GM18498 (cell line): ENCODE data around the gene GFM1.
A peak's percentile ranks its signal among the peaks of the same experiment; 100 is the strongest.

Source experiments
- ATAC-seq: cut with Tn5 transposase; IDR thresholded peaks from one replicate; pipeline ENCODE4 v1.9.1; 2021; ENCODE audit warnings: mild to moderate bottlenecking, moderate library complexity; ENCODE audit not compliant: unreplicated experiment

Gene GFM1

DNA sequence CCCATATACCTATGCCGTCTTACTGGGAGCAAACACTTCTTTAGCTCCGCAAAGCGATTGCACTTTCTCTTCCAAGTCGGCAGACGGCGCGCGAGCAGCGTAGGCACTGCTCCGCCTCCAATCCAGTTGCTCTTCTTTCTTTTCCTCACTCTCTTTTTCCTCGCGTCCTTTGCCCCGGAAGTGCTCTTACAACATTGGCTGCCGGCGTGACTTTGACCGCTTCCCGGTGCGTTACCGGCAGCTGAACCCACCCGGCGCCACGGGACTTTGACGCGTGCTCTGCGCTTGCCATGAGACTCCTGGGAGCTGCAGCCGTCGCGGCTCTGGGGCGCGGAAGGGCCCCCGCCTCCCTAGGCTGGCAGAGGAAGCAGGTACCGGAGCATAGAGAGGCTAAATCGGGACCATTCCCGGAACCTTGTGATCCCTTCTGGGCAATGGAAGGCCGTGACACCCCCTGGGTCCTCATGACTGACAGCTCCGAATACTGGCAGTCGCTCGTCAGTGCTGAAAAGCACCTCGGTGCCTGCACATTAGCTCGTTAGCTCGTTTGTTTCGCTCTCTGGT is at the start of gene GFM1:
TSS of gene GFM1 (plus strand) at position 183 of the 564 bp plus-strand sequence. CDS start at position 291, 108 bp downstream.
- ATAC-seq = peak; percentile 98

DNA sequence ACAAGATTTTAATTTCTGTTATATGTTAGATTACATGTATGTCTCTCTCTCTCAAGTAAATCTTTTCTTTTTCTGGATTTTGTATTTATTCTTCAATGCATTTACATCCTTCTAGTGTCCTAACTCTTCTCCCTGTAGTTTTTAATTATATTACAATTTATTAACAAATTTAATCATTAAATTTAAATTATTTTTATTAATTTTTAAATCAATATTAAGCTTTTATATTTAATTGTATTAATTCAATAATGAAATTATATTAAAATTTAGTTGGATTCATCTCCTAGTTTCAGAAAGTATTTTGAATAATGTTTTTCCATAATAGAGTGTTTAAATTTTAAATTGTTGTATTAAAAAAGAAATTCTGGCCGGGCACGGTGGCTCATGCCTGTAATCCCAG is 43.5 kb upstream of the GFM1 start:
- no peak for ATAC-seq

DNA sequence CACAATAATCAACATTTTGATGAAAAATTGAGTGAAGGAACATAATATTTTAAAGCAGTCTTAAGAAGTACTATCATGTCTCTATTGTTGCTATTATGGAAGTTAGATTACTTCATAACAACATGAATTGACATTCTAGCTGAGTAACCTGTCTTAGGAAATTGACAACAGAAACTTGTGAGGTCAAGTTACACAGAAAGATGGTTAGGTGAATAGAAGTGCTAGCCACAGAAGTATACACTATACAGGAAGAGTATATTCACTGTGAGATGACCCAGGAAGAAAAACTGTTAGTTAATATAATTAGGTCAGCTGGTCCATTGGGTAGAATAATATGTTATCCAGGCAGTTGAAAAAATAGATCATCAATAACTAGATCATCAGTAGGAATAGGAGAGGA is 42.1 kb upstream of the GFM1 start:
- ATAC-seq = no peak

DNA sequence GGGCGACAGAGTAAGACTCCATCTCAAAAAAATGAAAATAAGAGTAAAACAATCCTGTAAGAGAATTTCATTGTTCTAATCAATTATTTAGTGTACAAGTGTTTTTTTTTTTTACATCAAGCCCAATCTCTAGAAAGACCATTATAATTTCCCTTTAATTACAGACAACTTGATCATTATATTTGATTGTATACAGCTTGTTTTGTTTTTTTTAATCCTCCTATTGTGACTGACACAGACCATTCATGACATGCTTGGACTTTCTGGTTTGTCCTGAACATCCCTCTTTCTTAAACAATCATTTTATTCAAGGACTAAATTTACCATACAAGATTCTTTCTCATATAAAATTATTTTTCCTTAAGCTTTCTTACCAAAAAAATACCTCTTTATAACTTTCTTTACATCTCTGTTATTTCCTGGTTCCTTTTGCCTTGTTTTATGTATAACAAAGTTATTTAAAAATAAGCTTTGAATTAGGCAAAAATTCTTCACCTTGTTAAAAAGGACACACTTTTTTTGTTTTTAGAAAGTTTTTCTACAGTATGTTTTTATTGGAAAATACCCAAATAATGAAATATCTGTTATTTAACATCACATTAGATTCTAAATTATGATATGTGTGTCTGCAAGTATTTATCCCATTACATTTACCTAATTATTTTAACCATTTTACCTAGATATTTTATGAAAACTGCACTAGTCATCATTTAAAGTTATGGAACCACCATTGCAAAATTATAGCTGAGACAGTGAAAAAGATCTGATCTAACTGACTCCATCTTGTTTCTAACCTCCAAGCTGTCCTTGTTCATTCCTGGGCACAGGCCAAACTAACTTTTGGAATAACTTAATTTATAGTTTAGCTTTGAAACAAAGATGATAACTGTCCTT is 26.1 kb upstream of the GFM1 start:
- ATAC-seq = no peak

DNA sequence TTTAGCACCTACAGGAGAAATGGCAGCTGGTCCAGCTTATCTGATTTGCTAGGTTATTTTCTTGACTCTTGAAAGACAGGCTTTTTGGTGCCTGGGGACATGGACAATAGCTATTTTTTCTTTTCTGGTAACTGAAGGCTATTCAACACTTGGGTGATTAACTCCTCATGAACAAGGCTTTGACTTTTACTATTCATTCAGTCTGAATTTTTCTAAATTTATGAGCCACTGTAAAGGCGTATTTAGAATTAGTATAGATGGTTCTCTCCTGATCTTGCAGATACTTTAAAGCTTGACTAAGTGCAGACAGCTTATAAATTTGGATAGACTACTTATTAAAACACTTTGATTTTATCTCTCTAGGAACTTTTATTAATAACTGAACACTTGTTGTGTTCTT is 18.4 kb upstream of the GFM1 start:
- no peak for ATAC-seq

DNA sequence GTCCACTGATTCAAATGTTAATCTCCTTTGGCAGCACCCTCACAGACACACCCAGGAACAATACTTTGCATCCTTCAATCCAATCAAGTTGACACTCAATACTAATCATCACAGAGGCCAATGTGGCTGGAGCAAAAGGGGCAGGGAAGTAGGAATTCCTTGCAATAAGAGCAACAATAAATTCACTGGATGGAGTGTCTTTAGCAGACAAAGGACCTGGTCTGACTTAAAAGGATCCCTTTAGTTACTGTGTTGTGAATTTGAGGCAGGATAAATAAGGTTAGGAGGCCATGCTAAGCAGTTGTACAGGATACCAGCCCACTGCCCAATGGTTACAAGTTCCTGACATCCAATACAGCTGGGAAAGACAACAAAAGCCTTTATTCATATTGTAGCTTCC is 12.3 kb upstream of the GFM1 start:
- no peak for ATAC-seq

DNA sequence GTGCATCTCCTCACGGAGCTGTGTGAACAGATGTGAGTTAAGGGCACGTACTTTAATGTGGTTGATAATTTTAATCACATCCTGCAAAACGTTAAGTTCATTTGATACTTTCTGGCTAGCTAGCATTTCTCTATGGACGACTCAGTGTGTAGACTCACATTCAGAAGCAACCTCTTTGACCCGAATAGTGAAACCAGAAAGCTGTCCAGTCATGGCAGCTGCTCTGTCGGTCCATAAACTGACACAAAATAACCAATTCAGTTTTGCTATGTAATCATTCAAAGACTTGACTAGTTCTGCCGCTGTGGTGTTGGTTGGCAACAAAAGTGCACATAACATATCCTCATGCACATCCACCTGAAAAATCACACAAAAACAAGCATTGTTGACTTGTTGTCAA is 3.7 kb upstream of the GFM1 start:
- no peak for ATAC-seq

DNA sequence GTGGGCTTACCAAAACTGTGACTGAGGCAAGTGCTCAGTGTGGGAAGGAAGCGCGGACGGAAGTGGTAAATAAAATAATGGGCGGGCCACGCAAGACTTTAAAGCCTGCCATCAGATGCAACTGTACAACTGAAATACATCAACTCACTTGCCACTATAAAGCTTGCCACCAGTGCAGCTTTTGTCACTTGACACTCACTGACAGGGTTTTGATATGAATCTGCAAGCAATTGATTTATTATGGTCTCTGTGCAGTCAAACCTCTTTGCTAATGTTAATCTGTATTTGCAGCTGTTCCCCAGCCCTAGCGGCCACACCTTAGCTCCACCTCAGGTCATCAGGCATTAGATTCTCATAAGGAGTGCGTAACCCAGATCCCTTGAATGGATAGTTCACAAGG is 2.3 kb upstream of the GFM1 start:
- no peak for ATAC-seq

DNA sequence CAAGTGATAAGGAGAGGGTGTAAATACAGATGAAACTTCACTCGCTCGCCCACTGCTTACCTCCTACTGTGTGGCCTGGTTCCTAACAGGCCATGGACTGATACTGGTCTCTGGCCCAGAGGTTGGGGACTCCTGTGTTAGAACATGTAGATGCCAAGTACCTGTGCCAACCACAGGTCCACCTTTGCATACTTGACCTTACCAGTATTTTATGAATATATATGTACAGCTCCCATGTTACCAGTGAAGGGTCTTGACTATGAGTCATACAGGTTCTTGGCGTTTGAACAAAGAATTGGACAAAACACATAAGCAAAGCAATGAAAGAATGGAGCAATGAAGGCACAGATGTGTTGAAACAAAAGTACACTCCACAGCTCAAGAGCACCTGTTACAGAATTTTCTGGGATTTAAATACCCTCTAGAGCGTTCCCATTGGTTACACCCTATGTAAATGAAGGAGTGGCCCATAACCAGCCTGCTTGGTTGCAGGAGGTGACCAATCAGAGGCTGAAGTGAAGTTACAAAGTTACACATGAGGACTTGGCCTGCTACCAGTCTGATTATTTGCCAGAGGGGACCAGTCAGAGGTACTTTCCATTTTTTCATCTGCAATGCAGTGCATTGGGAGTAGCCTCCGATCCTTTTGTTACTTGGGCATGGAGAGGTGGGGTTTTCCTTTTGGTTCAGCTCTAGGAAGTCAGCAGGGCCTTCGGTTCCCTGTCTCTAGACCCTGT is 1.7 kb upstream of the GFM1 start:
- ATAC-seq = no peak

DNA sequence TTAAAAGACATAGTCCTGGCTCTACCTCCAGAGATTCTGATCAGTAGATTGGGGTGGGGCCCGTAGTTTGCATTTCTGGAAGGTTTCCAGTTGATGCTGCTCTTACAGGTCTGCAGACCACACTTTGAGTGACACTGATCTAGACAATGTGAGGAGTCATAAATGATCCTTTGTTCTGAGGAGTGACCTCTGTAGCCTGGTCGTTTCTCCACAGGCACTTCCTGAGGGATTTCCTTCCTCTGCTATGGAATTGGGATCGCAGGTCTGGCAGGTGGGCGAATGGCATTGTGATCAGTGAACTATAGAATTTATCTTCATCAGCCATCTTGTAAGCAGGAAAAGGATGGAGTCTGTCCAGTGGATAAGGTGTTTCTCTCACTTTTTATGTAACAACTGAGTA is 5.5 kb downstream of the GFM1 start:
- no peak for ATAC-seq

DNA sequence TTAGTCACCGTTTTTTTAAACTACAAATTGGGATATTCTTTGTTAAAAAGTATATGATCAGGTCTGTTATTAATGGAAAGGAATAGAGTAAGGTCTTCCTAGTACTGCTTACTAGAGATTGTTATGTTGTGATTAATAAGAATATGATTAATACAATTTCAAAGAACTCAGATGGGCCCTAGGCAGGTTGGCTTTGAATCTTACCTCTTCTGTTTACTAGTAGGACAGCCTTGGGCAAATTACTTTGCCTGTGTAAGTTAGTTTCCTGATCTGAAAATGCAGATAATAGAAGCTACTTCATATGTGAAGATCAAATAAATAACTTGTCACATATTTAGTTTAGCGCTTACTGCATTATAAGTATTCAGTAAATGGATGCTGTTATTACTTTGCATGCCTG is 6.9 kb downstream of the GFM1 start:
- no peak for ATAC-seq

DNA sequence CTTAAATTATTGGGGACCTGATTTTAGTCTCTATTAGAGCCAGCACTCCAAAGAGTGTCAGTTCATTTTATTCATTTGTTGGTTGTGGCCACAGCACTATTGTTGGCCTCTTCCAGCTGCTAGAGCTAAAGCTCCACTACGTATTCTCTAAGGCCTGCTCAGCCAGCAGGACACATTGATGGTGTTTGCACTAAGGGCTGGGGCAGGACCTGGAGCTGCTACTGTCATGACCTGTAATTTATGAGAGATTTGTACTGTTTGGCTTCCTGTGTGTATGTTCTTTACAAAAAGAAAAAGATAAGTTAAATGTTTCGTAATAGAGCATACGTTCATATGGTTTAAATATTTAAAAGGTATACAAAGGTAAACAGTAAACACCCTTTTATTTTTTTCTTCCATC is 8.1 kb downstream of the GFM1 start:
- no peak for ATAC-seq

DNA sequence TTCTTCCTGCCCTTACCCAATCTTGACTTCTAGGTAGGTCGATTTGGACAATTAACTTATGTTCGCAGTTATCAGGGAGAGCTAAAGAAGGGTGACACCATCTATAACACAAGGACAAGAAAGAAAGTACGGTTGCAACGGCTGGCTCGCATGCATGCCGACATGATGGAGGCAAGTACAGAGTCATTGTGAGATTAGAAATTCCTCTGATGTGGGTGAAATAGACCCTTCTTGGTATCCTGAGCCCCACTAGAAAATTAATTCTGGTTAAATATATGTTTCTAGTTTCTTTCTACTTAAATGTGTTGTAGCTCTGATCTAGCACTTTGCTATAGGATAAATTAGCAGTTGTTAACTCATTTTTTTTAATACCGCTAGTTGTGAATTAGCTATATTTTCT is 14.6 kb downstream of the GFM1 start:
- no peak for ATAC-seq

DNA sequence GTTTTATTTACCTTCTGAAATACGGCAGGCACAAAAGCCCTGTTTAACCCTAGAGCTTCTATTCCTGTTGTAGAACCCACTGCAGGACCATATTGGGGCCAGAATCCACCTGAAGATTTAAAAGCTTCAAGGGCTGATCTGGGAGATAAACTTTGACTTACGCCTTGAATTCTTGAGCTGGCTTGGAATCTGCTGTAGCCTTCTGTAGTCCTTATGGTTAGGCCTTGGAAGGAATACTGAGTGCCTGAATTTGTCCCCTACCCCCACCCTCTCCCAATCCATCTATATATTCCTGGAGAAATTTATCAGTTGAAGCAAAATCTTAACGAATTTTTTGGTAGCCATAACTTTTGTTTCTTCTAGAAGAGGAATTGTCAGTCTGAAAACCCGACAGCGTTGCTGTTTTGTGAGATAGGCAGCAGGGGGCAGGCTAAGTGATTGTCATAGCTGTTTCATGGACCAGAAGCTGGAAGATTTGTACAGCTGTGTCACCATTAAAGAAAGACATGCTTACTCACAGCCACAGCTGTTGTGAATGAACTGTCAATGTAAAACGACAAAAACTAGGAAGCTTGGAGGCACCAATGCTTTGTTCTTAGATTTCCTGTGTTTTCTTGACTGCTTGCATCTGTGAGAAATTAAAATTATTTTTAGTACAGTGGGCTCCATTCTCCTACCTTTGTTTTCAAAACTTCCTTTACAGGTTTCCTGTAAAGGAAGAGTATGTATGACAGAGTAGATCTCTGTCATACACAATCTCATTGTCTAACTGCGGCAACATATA is 15.3 kb downstream of the GFM1 start:
- peak; percentile 84 for ATAC-seq

DNA sequence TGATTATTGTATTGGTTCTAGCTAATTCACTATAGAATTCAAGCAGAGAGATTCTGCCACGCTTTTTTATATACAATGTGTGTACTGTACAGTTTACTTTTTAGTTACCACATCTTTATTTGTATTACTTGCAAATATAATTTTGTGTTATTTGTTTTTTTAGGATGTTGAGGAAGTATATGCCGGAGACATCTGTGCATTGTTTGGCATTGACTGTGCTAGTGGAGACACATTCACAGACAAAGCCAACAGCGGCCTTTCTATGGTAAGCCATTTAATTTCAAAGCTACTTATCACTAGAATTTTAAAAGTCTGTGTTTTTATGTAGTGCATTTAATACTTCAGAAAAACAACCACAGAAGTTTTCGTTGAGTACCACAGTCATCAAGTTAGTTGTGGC is 16.4 kb downstream of the GFM1 start:
- ATAC-seq = no peak

DNA sequence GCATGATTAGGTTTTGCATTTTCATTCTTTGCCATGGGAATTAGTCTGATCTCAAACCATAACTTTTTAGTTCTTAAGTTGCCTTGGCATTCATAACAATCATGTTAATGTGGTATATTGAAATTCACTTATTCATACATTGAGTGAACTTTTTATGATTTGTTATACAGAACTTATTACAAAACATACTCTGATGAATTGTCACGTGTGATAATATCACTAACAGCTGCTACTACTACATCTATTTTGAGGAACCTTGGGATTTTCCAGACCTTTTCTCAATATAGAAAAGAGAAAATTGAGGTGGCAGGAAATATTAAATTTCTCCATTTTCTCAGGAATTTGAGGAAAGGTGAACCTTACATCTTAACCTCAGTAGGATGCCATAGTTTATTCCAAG is 18.9 kb downstream of the GFM1 start:
- no peak for ATAC-seq

DNA sequence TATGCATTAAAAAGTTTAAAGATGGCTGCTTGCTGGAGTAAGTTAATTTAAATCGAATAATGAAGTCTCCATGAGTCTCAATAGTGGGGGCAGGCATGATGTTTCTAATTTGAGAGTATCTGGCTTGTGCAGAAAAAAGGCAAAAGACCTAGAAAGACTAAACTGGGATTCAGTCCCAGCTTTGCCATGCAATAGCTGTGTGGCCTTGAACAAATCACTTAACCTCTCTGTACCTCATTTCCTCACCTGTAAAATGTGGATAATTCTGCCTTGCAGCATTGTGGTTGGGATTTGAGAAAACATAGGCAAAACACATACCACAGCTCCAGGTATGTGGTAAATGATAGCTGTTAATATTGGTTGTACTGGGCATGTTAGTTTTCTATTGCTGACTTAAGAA is 19.5 kb downstream of the GFM1 start:
- ATAC-seq = no peak

DNA sequence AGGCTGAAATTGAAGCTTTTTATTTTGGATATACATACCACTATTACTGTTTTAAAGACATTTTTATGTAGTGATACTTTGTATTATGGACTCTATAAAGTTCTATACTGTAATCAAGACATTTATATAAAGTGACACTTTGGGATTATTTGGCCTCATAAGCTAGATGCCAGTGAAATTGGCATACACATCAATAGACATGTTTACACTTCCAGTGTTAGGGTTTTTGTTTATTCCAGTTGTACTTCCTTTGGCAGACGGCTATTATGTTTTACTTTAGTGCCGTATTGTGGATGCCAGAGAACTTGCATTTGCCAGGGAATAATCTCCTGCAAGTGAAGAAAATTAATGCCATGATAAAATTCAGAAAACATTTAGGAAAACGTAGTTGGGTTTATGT is 22.1 kb downstream of the GFM1 start:
- ATAC-seq = no peak

DNA sequence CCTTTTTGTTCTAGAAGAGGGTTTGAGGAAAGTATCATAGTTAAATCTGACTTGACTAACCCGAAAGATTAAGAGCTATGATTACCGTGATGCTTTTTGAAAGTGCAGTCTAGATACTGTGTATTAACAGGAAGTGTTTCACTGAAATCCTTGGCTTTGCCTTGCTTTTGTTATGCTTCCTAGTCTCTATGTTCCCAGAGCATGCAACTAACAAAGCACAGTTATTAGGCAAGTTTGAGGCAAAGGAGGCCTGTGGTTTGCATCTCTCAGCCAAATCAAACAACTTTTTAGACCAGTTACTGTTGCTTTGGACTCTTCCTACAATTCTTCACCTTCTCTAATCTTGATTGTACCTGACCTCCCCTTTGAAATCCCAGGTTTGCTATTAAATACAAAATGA is 24.2 kb downstream of the GFM1 start:
- ATAC-seq = no peak

DNA sequence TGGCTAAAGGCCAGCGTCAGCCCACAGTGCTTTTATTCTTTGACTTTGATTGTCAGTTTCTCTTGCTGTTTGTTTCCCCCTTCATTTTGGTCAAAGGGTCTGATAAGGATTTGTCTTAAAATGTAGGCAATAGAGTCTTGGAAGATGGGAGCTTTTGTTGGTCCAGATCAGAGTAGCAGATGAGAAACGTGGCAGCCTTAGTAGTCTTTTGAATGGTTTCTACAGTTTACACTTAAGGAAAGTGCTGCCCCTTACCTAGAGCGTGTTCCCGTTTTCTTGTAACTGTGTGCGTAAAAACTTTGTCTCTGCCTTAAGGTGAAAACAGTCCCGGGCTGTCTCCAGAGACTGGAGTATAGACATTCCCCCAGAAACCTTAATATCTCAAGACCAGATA is 27.5 kb downstream of the GFM1 start:
- ATAC-seq = no peak
